ENCODE results near the gene MEIS3. TPM values are rescaled to one million over a fixed set of nuclear protein-coding genes. Genes with fewer than 3 reads are reported as not detected.

The MEIS3 gene
- total RNA-seq, 1 experiment from 2014 or later, result 35.8 TPM

DNA sequence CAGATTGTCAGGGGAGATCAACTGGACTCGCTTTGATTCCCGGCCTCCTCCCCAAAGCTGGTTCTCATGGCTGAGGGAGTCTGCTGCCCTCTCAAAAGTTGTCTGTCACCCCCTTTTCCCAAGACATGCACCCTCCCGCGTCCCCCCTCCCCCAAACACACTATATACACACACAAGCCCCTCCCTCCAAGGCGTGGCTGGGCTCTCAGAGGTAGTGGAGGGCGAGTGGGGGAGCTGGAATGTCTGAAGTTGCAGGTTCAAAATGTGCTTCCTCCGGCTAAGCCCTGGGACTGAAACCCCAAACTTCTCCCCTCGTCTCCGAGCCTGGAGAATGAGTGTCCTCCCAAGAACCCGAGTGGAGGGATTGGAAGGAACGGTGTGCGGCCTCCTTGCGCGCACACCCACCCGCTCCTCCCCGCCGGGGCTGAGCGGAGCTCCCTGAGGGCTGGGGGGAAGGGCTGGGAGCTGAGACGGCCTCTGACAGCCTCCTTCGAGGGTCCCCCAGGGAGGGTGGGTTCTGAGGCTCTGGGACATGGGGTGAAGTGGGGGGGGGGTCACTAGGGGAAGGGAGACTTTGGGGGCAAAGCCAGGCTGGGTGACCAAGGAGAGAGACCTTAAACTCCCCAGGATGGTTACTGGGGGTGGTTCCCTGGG lies 9.9 kb upstream of the MEIS3 start:
- ChIA-PET RAD21 (ENCODE audit: low non-redundant PET in 1 of 2, low total read pairs in 2 of 2, uncharacterized antibody in 2 of 2, unreplicated experiment in 2 of 2) (interaction anchor here in 1 of 2 experiments (1.3 kb wide), 1 partner anchor 8 kb away, joined by 7 read pairs; no protein-coding TSS in a partner anchor), CTCF (interaction anchor here (1.1 to 2.2 kb wide), 9 partner anchors 7 to 350 kb away, joined by 3 to 57 read pairs (median 11); partner anchors contain the start of gene DHX34), POLR2A (interaction anchor here (1.2 to 1.7 kb wide), 3 partner anchors 18 to 283 kb away, joined by 4 to 11 read pairs (median 5); partner anchors contain the start of gene EHD2)
- H3K27me3 ChIP-seq (ENCODE audit: insufficient read depth, low read length), result no peaks in the 10 kb centered on the region
- ATAC-seq (no peak), DNase-seq (ENCODE audit: low read depth, low spot score) (no peak)
- H3K27ac ChIP-seq (ENCODE audit: low read depth, low read length), result no peak overlapping the region; the same call in 1 of the 2 replicates
- no peak overlapping the region for H3K9ac ChIP-seq (ENCODE audit: low read length)
- H3K9me3 ChIP-seq (ENCODE audit: control insufficient read depth in 1 of 2, insufficient read depth in 1 of 2, low read depth in 1 of 2, low read length in 2 of 2), result no peaks in the 10 kb centered on the region
- no TSS peak for BruUV-seq (replicated peaks)
- TF ChIP-seq, protein P1, sequence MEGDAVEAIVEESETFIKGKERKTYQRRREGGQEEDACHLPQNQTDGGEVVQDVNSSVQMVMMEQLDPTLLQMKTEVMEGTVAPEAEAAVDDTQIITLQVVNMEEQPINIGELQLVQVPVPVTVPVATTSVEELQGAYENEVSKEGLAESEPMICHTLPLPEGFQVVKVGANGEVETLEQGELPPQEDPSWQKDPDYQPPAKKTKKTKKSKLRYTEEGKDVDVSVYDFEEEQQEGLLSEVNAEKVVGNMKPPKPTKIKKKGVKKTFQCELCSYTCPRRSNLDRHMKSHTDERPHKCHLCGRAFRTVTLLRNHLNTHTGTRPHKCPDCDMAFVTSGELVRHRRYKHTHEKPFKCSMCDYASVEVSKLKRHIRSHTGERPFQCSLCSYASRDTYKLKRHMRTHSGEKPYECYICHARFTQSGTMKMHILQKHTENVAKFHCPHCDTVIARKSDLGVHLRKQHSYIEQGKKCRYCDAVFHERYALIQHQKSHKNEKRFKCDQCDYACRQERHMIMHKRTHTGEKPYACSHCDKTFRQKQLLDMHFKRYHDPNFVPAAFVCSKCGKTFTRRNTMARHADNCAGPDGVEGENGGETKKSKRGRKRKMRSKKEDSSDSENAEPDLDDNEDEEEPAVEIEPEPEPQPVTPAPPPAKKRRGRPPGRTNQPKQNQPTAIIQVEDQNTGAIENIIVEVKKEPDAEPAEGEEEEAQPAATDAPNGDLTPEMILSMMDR (IDR thresholded peaks at IDR 0.05 in 2 of 3, conservative IDR thresholded peaks at IDR 0.05 in 1 of 3; ENCODE audit: borderline replicate concordance in 1 of 3, insufficient read depth in 1 of 3, low read depth in 2 of 3, low read length in 2 of 3), result no peak
- TF ChIP-seq JUND (IDR thresholded peaks at IDR 0.05), result no peak
- no peak for TF ChIP-seq ZNF274 (IDR thresholded peaks at IDR 0.05; ENCODE audit: low read depth, low read length)
- TF ChIP-seq, protein P2, sequence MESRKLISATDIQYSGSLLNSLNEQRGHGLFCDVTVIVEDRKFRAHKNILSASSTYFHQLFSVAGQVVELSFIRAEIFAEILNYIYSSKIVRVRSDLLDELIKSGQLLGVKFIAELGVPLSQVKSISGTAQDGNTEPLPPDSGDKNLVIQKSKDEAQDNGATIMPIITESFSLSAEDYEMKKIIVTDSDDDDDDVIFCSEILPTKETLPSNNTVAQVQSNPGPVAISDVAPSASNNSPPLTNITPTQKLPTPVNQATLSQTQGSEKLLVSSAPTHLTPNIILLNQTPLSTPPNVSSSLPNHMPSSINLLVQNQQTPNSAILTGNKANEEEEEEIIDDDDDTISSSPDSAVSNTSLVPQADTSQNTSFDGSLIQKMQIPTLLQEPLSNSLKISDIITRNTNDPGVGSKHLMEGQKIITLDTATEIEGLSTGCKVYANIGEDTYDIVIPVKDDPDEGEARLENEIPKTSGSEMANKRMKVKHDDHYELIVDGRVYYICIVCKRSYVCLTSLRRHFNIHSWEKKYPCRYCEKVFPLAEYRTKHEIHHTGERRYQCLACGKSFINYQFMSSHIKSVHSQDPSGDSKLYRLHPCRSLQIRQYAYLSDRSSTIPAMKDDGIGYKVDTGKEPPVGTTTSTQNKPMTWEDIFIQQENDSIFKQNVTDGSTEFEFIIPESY (IDR thresholded peaks at IDR 0.05; ENCODE audit: extremely low read depth, insufficient replicate concordance, low read length), result no peak
- no peak for TF ChIP-seq POLR2A (IDR thresholded peaks at IDR 0.05; ENCODE audit: borderline replicate concordance, extremely low read depth, insufficient read depth, insufficient read length)
- TF ChIP-seq CBX3 (IDR thresholded peaks at IDR 0.05; ENCODE audit: low read depth), result no peak
- no peak for TF ChIP-seq SRF (IDR thresholded peaks at IDR 0.05; ENCODE audit: low read depth)
- no peak for TF ChIP-seq RAD21 (IDR thresholded peaks at IDR 0.05; ENCODE audit: low read depth)
- no peak for TF ChIP-seq TCF7L2 (IDR thresholded peaks at IDR 0.05; ENCODE audit: borderline replicate concordance, extremely low read depth, insufficient read depth, insufficient read length)
- H3K79me2 ChIP-seq (ENCODE audit: insufficient read depth, low read length), result no peaks in the 10 kb centered on the region
- H3K4me3 ChIP-seq (replicated peaks in 1 of 2; ENCODE audit: low read depth in 1 of 2, low read length in 2 of 2), result 0 out of 4 replicates have a peak overlapping the region, but pooled peaks of 1 of the 2 experiments have one; percentile 55
- no peaks in the 10 kb centered on the region for H3K9me2 ChIP-seq (ENCODE audit: insufficient read depth)
- peaks cover 29 to 46% of the 10 kb centered on the region in 2 experiments for H3K4me1 ChIP-seq (ENCODE audit: control insufficient read depth in 1 of 2, insufficient read depth in 2 of 2, low read length in 2 of 2)
- H3K4me2 ChIP-seq (ENCODE audit: low read length), result peak overlapping the region; percentile 68
- no peak overlapping the region for H2AFZ ChIP-seq (ENCODE audit: low read depth, low read length, poor library complexity, severe bottlenecking)
- intact Hi-C loops (cut with micrococcal nuclease), result loop anchor here (5.0 kb wide), 2 partner anchors 147 to 282 kb away; no protein-coding TSS in a partner anchor
- H4K20me1 ChIP-seq (ENCODE audit: insufficient read depth), result no peaks in the 10 kb centered on the region
- H3K36me3 ChIP-seq (ENCODE audit: control insufficient read depth in 1 of 2, insufficient read depth in 2 of 2, low read length in 2 of 2), result no peaks in the 10 kb centered on the region
